HG03520 (cell line): Measurements from ENCODE around the gene ZNF101.
"Not testable (repeated sequence)": the region's sequence is repeated elsewhere in the genome, so short reads cannot be mapped to it uniquely, and the experiment has no call there.

Experiments used
- ATAC-seq: cut with Tn5 transposase; IDR thresholded peaks from one replicate; pipeline ENCODE4 v1.9.1; 2021; ENCODE audit warnings: mild to moderate bottlenecking, moderate library complexity; ENCODE audit not compliant: unreplicated experiment

ZNF101 gene

GRCh38 chr19:19659646-19660245 is 8.9 kb upstream of the ZNF101 start:
- ATAC-seq, result no peak

- no peak for ATAC-seq
Measured at GRCh38 chr19:19661141-19661674, 7.4 kb upstream of the ZNF101 start.

- peak; percentile 36 for ATAC-seq
Measured at GRCh38 chr19:19661675-19662251, 6.9 kb upstream of the ZNF101 start.

- no peak for ATAC-seq
Measured at GRCh38 chr19:19662344-19662743, 6.3 kb upstream of the ZNF101 start.

GRCh38 chr19:19662871-19663255 is 5.8 kb upstream of the ZNF101 start:
- peak; percentile 2 for ATAC-seq

- peak; percentile 56 for ATAC-seq
Measured at GRCh38 chr19:19663256-19664120, 5.2 kb upstream of the ZNF101 start, which contains the start of gene ATP13A1. Gene ATP13A1, minus strand, starts transcription at chr19:19663676. Its CDS starts 10 bp downstream, at chr19:19663666.

- not testable (repeated sequence) for ATAC-seq
Measured at GRCh38 chr19:19665420-19665948, 3.2 kb upstream of the ZNF101 start.

- no peak for ATAC-seq
Measured at GRCh38 chr19:19670070-19670551, 1.5 kb downstream of the ZNF101 start.

- ATAC-seq, result no peak
Measured at GRCh38 chr19:19672816-19673215, 4.2 kb downstream of the ZNF101 start.

GRCh38 chr19:19674315-19674714 is 5.7 kb downstream of the ZNF101 start:
- no peak for ATAC-seq

- no peak for ATAC-seq
Measured at GRCh38 chr19:19677579-19677978, 8.9 kb downstream of the ZNF101 start.

- no peak for ATAC-seq
Measured at GRCh38 chr19:19679176-19680073, 10.8 kb downstream of the ZNF101 start.

- ATAC-seq, result not testable (repeated sequence)
Measured at GRCh38 chr19:19686119-19686518, 17.5 kb downstream of the ZNF101 start.

GRCh38 chr19:19686580-19686979 is 17.9 kb downstream of the ZNF101 start:
- ATAC-seq, result no peak

GRCh38 chr19:19687090-19687489 is 18.5 kb downstream of the ZNF101 start:
- ATAC-seq, result no peak

- ATAC-seq, result not testable (repeated sequence)
Measured at GRCh38 chr19:19689023-19689422, 20.4 kb downstream of the ZNF101 start.

- no peak for ATAC-seq
Measured at GRCh38 chr19:19691683-19692082, 23.0 kb downstream of the ZNF101 start.

- ATAC-seq, result no peak
Measured at GRCh38 chr19:19696386-19696785, 27.7 kb downstream of the ZNF101 start.

GRCh38 chr19:19697589-19697988 is 28.9 kb downstream of the ZNF101 start:
- no peak for ATAC-seq

- ATAC-seq, result not testable (repeated sequence)
Measured at GRCh38 chr19:19700493-19700892, 31.9 kb downstream of the ZNF101 start.
